Choroid plexus epithelial cell (primary cell): Measurements from ENCODE around the gene HNRNPL.
"Not testable (repeated sequence)": the region's sequence is repeated elsewhere in the genome, so short reads cannot be mapped to it uniquely, and the experiment has no call there.

Source experiments
- DNase-seq: peaks from one replicate; pipeline ENCODE4 v3.0.0-alpha.2; 2010; ENCODE audit warnings: low read depth
- H3K4me3 ChIP-seq: 2 replicates; pipeline ENCODE4 v1.5.1; 2011; ENCODE audit warnings: low read depth, mild to moderate bottlenecking, control low read depth, low read length, moderate library complexity
- CTCF ChIP-seq: conservative IDR thresholded peaks from 2 replicates; pipeline ENCODE4 v1.5.1; 2011; ENCODE audit warnings: low read depth, mild to moderate bottlenecking, control low read depth, inconsistent platforms, low read length, moderate library complexity

Gene HNRNPL

GRCh38 chr19:38816131-38816750 lies 33.5 kb downstream of the HNRNPL start:
- TF ChIP-seq CTCF, result no peak
- DNase-seq, result no peak
- no peak overlapping the region for H3K4me3 ChIP-seq

DNA sequence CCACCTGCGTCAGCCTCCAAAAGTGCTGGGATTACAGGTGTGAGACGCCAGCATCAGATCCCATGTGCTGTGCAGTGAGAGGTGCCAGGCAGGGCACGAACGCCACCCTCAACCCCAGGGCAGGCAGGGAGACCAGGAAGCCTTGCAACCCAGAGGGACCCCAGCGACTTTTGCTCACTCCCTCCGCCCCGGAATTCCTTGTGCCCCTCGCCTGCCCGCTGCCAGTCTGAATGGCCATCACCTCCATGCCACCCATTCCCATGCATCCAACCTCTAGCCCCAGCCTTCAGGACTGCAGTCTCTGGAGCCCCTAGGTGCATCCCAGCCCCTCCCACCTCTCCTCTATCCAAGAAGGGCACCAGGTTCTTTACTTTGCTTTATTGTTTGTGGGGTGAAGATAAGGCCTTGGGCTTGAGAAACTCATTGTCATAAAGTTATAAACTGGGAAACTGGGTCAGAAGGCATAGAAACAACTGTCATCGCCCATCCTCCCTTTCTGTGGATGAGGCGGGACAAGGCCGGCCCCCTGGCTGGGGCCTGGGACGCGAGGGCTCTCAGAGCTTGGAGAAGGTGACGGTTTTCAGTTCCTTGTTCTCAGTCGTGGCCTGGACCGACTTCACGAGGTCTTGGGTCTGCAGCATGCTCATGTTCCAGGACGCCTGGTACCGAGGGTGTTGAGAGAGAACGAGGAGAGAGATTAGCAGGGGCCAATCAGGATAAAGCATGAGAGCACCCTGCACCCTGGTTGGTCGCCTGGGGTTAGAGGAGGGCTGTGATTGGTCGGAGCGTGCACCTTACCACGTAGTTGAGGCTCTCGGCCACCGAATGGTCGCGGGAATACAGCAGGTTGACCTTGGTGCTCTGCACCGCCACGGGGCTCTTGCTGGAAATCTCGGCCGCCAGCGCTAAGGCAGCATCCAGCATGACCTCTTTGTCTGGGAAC lies 34.5 kb downstream of the HNRNPL start:
- no peak for DNase-seq
- no peak for TF ChIP-seq CTCF

GRCh38 chr19:38813932-38814331 lies 35.9 kb downstream of the HNRNPL start:
- not testable (repeated sequence) for DNase-seq, H3K4me3 ChIP-seq

More for the DNA sequence above, 34.5 kb downstream of the HNRNPL start:
- no peak overlapping the region for H3K4me3 ChIP-seq

GRCh38 chr19:38813323-38813722 lies 36.5 kb downstream of the HNRNPL start:
- DNase-seq, result no peak
- TF ChIP-seq CTCF, result no peak
- H3K4me3 ChIP-seq, result no peak overlapping the region

DNA sequence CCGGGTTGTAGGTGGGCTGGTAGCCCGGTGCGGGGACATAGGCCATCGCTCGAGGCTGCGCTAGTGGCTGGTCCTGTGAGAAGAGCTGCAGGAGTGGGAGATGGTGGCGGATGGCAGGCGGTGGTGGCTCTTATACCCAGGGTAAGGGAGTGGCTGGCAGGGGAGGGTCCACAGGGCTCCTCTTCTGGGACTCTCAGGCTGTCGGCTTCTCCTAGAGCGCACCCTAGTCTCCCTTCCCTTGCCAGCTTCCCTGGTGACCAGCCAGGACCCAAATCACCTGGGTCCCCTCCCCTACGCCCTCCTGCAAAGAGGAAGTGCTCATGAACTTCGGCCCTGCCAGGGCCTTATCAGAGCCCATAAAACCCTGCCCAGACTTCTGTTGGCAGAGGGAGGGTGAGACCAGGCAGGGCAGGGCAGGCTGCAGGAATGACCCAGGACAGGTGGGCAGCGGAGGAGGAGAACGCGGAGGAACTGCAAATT lies 36.9 kb downstream of the HNRNPL start, which contains the start of gene LGALS4:
Gene LGALS4, minus strand, starts transcription at position 105 of the 480 bp plus-strand sequence. Its CDS starts 59 bp downstream, at position 46.
- no peak within 1 kb of the TSS for H3K4me3 ChIP-seq
- TF ChIP-seq CTCF, result no peak
- DNase-seq, result no peak

- TF ChIP-seq CTCF, result no peak
- no peak overlapping the region for H3K4me3 ChIP-seq
- no peak for DNase-seq
These were observed 37.6 kb downstream of the HNRNPL start for GRCh38 chr19:38812009-38812840.

DNA sequence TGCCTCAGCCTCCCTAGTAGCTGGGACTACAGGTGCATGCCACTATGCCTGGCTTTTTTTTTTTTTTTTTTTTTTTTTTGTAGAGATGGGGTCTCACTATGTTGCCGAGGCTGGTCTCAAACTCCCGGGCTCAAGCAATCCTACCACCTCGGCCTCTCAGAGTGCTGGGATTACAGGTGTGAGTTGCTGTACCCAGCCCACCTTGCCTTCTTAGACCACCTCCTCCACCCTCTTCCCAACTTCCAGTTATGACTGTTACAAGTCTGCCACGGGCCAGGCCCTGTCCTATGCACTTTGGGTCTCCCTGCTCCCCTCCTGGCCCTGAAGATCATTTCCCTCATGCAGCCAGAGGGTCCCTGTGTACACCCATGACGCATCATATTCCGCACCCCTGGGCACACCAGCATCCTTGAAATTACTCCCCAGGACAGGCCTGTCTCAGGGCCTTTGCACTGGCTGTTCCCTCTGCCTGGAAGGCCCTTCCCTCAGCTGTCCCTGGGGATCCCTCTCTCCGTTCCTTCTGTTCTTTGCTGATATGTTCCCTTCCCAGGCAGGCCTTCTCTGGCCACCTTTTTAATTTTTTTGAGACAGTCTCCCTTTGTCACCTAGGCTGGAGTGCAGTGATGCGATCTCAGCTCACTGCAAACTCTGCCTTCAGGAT lies 40.1 kb downstream of the HNRNPL start:
- no peak for DNase-seq
- H3K4me3 ChIP-seq, result no peak overlapping the region
- TF ChIP-seq CTCF, result no peak
